Endothelial cell of umbilical vein (primary cell): Measurements from ENCODE around the gene SNTA1. TPM values are rescaled to one million over a fixed set of nuclear protein-coding genes. Genes with fewer than 3 reads are reported as not detected.

Source experiments
- BruUV-seq: library from RNA; stranded (reverse); fragments of 400-500 nt; replicated peaks from 2 replicates; lab custom pipeline; 2021; lab: Mats Ljungman, UMichigan
- CTCF ChIA-PET: fragments of 300-600, 350-600 bp; sonication (Branson Sonifier 250); formaldehyde crosslinking; loops from one replicate; lab custom pipeline; 2021; ENCODE audit warnings: antibody characterized with exemption, inconsistent platforms; lab: Charles Lee
- POLR2A ChIA-PET: fragments of 300-600, 350-600 bp; sonication (Branson Sonifier 250); formaldehyde crosslinking; loops from one replicate; lab custom pipeline; 2021; ENCODE audit warnings: antibody characterized with exemption, inconsistent platforms; lab: Charles Lee
- DNase-seq: peaks from one replicate; pipeline ENCODE4 v3.0.0-alpha.2; 2011; ENCODE audit warnings: low read depth, low spot score
- FAIRE-seq: peaks from 2 replicates; lab custom pipeline; 2011; peaks lifted over from hg19 to GRCh38; lab: Jason Lieb, UNC
- H2AFZ ChIP-seq: 2 replicates; pipeline ENCODE4 v1.6.0; 2012; ENCODE audit warnings: low read depth, low read length, control low read depth, inconsistent platforms
- H3K27ac ChIP-seq: 2 replicates; pipeline ENCODE4 v1.5.1; 2011; ENCODE audit warnings: low read depth, mild to moderate bottlenecking, control low read depth, low read length, moderate library complexity; ENCODE audit not compliant: insufficient read depth
- H3K27me3 ChIP-seq, 2 experiments: 2 replicates each; pipeline versions ENCODE4 v1.6.0 to v1.6.1; 2011; ENCODE audit warnings: low read length in 2 of 2, mixed read lengths in 1 of 2; ENCODE audit not compliant: control insufficient read depth in 2 of 2, insufficient read depth in 2 of 2
- H3K36me3 ChIP-seq, 2 experiments: 2 replicates in 1 of 2; 3 replicates in 1 of 2; pipeline ENCODE4 v1.5.1; 2011; ENCODE audit warnings: low read length in 2 of 2, mild to moderate bottlenecking in 1 of 2, moderate library complexity in 1 of 2; ENCODE audit not compliant: control insufficient read depth in 2 of 2, insufficient read depth in 2 of 2; ENCODE audit errors: extremely low read depth in 1 of 2
- H3K4me1 ChIP-seq: 3 replicates; pipeline ENCODE4 v1.5.1; 2011; ENCODE audit warnings: mild to moderate bottlenecking, low read length; ENCODE audit not compliant: control insufficient read depth, insufficient read depth; ENCODE audit errors: extremely low read depth
- H3K4me2 ChIP-seq: 2 replicates; pipeline ENCODE4 v1.6.1; 2011; ENCODE audit warnings: low read length, control low read depth, mixed read lengths; ENCODE audit not compliant: insufficient read depth
- H3K4me3 ChIP-seq, 3 experiments: fragments of 200-600 bp in 1 of 3; sonication (generic), shearing (Covaris generic) in 1 of 3; replicated peaks in 1 of 3; 2 replicates each; pipeline ENCODE4 v1.5.1; 2011 to 2016; ENCODE audit warnings: control low read depth in 3 of 3, low read length in 3 of 3, mild to moderate bottlenecking in 2 of 3, inconsistent platforms in 1 of 3, low read depth in 1 of 3, moderate library complexity in 1 of 3; ENCODE audit not compliant: insufficient read depth in 1 of 3
- H3K79me2 ChIP-seq: 2 replicates; pipeline ENCODE4 v1.6.0; 2012; ENCODE audit warnings: low read length, inconsistent platforms; ENCODE audit not compliant: control insufficient read depth, insufficient read depth
- H3K9ac ChIP-seq: replicated peaks from 2 replicates; pipeline ENCODE3; 2011; ENCODE audit warnings: low read length, control low read depth; ENCODE audit not compliant: insufficient read depth; ENCODE audit errors: extremely low read depth
- H3K9me1 ChIP-seq: replicated peaks from 3 replicates; pipeline ENCODE4 v1.6.0; 2011; ENCODE audit warnings: mild to moderate bottlenecking, low read length; ENCODE audit not compliant: control insufficient read depth, insufficient read depth; ENCODE audit errors: extremely low read depth
- H3K9me3 ChIP-seq: replicated peaks from 2 replicates; pipeline ENCODE4 v1.5.1; 2012; ENCODE audit warnings: low read length, inconsistent platforms; ENCODE audit not compliant: control insufficient read depth, insufficient read depth
- H4K20me1 ChIP-seq: replicated peaks from 2 replicates; pipeline ENCODE3; 2011; ENCODE audit warnings: mild to moderate bottlenecking, low read length; ENCODE audit not compliant: control insufficient read depth, insufficient read depth; ENCODE audit errors: extremely low read depth
- EZH2 ChIP-seq: IDR thresholded peaks from 2 replicates; pipeline ENCODE4 v1.6.1; 2012; ENCODE audit warnings: borderline replicate concordance, low read depth, mild to moderate bottlenecking, moderate library complexity, low read length, inconsistent platforms; ENCODE audit not compliant: severe bottlenecking
- FOS ChIP-seq: IDR thresholded peaks from 2 replicates; pipeline ENCODE4 v1.6.1; 2011; ENCODE audit warnings: mild to moderate bottlenecking, low read length, moderate library complexity, borderline replicate concordance; ENCODE audit not compliant: insufficient read depth
- GATA2 ChIP-seq: IDR thresholded peaks from 2 replicates; pipeline ENCODE4 v1.7.0; 2011; ENCODE audit warnings: low read depth, mild to moderate bottlenecking, moderate library complexity, mixed read lengths, low read length; ENCODE audit not compliant: insufficient read length, insufficient read depth
- JUN ChIP-seq: IDR thresholded peaks from 2 replicates; pipeline ENCODE4 v1.6.1; 2011; ENCODE audit warnings: borderline replicate concordance, low read depth; ENCODE audit not compliant: insufficient read length, insufficient read depth
- MYC ChIP-seq: IDR thresholded peaks from one replicate; pipeline ENCODE4 v1.6.1; 2011; ENCODE audit warnings: mild to moderate bottlenecking, low read depth, low read length
- POLR2A ChIP-seq: IDR thresholded peaks from 2 replicates; pipeline ENCODE4 v1.6.1; 2012; ENCODE audit warnings: low read depth, mild to moderate bottlenecking, control low read depth, low read length
- POLR2AphosphoS5 ChIP-seq: IDR thresholded peaks from 2 replicates; pipeline ENCODE4 v1.6.1; 2012; ENCODE audit warnings: low read depth, mild to moderate bottlenecking, control low read depth, low read length, moderate library complexity; ENCODE audit not compliant: insufficient read depth
- dilution Hi-C: fragments of 300-500 bp; cut with MboI; formaldehyde crosslinking; loops from one replicate; pipeline ENCODE4 v1.15.0; 2019; ENCODE audit warnings: low sequenced_read_pairs; ENCODE audit not compliant: extremely low pct_ligation_motif_present
- intact Hi-C: fragments of 100-400 bp; cut with micrococcal nuclease; formaldehyde crosslinking; loops from one replicate; pipeline ENCODE4 v1.10.0; 2022
- polyA plus RNA-seq, 4 experiments: library from polyadenylated mRNA; depleted of rRNA in 3 of 4; stranded (reverse) in 3 of 4; unstranded in 1 of 4; fragments of >200 nt; gene quantifications; 2 replicates each; pipeline versions ENCODE4 v1.2.1 to v1.2.3, GENCODE V29; 2011 to 2012; ENCODE audit warnings: missing spikeins in 1 of 4
- total RNA-seq: library from RNA; stranded (reverse); gene quantifications from 2 replicates; pipeline ENCODE4 v1.2.3, GENCODE V29; 2021
- TF ChIP-seq, protein P1 (sequence below): IDR thresholded peaks from 2 replicates; pipeline ENCODE4 v1.6.1; 2011; ENCODE audit not compliant: insufficient read depth, insufficient read length
- TF ChIP-seq, protein P2 (sequence below), 2 donors: IDR thresholded peaks; 1 replicate in 1 of 2; 2 replicates in 1 of 2; pipeline ENCODE4 v1.5.1; 2011; ENCODE audit warnings: low read length in 2 of 2, mild to moderate bottlenecking in 2 of 2, moderate library complexity in 2 of 2, control low read depth in 1 of 2, inconsistent platforms in 1 of 2, low read depth in 1 of 2; ENCODE audit not compliant: insufficient read depth in 1 of 2; ENCODE audit errors: extremely low read depth in 1 of 2

Gene SNTA1
- total and polyA plus RNA-seq, 2 donors (not counting 3 experiments of a cell fraction or from before 2014, with no cell fraction given) = 5.2 to 6.0 TPM

DNA sequence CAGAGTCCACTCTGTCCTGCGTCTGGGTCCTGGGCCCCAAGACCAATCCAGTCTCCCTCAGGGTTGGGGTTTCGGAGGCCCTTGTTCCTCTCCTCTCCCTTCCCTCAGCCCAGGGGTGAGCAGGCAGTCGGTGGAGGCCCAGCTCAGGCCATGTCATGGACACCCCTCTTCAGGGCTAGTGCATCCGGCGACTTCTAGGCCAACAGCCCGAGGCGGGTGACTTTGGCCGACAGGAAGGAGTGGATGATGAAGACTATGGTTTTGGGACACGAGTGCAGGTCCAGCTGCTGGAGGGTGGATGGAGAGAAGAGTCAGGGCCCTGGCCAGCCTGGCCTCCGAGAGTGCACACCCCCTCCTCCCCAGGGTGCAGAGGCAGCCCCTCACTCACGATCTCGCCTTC, 35.2 kb downstream of the SNTA1 start:
- Histone ChIP-seq H3K9me3 (no peaks in the 10 kb centered on the region), H3K4me1 (no peaks in the 10 kb centered on the region), H2AFZ (no peak overlapping the region), H4K20me1 (no peaks in the 10 kb centered on the region), H3K4me2 (no peak overlapping the region), H3K4me3 (no peak overlapping the region), H3K36me3 (peaks cover 0 to 4% of the 10 kb centered on the region in 2 experiments), H3K9ac (no peak overlapping the region), H3K27me3 (no peaks in the 10 kb centered on the region), H3K79me2 (no peaks in the 10 kb centered on the region), H3K9me1 (no peaks in the 10 kb centered on the region), H3K27ac (no peak overlapping the region)
- POLR2A ChIA-PET = no interaction called here
- no TSS peak for BruUV-seq
- DNase-seq (no peak), FAIRE-seq (no peak)
- intact Hi-C loops (no loop called here), dilution Hi-C loops (no loop called here)
- CTCF ChIA-PET = interaction anchor here (0.7 to 1.1 kb wide), 2 partner anchors 9 to 109 kb away, joined by 3 read pairs; no protein-coding TSS in a partner anchor
- TF ChIP-seq MYC = no peak
- TF ChIP-seq GATA2 = no peak
- TF ChIP-seq, protein P1, sequence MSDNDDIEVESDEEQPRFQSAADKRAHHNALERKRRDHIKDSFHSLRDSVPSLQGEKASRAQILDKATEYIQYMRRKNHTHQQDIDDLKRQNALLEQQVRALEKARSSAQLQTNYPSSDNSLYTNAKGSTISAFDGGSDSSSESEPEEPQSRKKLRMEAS = no peak
- no peak for TF ChIP-seq POLR2AphosphoS5
- TF ChIP-seq JUN = no peak
- TF ChIP-seq, protein P2, sequence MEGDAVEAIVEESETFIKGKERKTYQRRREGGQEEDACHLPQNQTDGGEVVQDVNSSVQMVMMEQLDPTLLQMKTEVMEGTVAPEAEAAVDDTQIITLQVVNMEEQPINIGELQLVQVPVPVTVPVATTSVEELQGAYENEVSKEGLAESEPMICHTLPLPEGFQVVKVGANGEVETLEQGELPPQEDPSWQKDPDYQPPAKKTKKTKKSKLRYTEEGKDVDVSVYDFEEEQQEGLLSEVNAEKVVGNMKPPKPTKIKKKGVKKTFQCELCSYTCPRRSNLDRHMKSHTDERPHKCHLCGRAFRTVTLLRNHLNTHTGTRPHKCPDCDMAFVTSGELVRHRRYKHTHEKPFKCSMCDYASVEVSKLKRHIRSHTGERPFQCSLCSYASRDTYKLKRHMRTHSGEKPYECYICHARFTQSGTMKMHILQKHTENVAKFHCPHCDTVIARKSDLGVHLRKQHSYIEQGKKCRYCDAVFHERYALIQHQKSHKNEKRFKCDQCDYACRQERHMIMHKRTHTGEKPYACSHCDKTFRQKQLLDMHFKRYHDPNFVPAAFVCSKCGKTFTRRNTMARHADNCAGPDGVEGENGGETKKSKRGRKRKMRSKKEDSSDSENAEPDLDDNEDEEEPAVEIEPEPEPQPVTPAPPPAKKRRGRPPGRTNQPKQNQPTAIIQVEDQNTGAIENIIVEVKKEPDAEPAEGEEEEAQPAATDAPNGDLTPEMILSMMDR (IDR thresholded peaks at IDR 0.05; ENCODE audit: extremely low read depth in 1 of 2, insufficient read depth in 1 of 2, low read depth in 1 of 2, low read length in 2 of 2) = no peak
- no peak for TF ChIP-seq EZH2
- no peak for TF ChIP-seq POLR2A
- no peak for TF ChIP-seq FOS
